K562 (cell line): ENCODE data around the gene DCAF7. TPM values are rescaled to one million over a fixed set of nuclear protein-coding genes. Genes with fewer than 3 reads are reported as not detected.

Source experiments
- ATAC-seq: fragments of 200-7000 bp; cut with Tn5 transposase; 3 replicates; pipeline ENCODE4 v1.9.1; 2020; ENCODE audit warnings: moderate library complexity
- BruUV-seq: library from RNA; stranded (reverse); fragments of 400-500 nt; replicated peaks from 2 replicates; lab custom pipeline; 2021; lab: Mats Ljungman, UMichigan
- CTCF ChIA-PET: fragments of 300-600 bp; formaldehyde crosslinking; extraction: SDS; loops from one replicate; lab custom pipeline; 2021; ENCODE audit warnings: low intra/inter-chr PET ratio; lab: Yijun Ruan, JAX
- POLR2A ChIA-PET: fragments of 300-600, 350-650 bp; sonication (Branson Sonifier 250); formaldehyde crosslinking; extraction: SDS; loops from one replicate; lab custom pipeline; 2021; ENCODE audit warnings: antibody characterized with exemption, inconsistent platforms; lab: Yijun Ruan, JAX
- DNase-seq, 4 experiments: peaks; one replicate each; pipeline versions ENCODE4 v3.0.0 to v3.0.0-alpha.2; 2011 to 2018; ENCODE audit warnings: low spot score in 3 of 4, mixed read lengths in 3 of 4; ENCODE audit errors: extremely low read depth in 1 of 4
- FAIRE-seq: peaks from 2 replicates; lab custom pipeline; 2011; peaks lifted over from hg19 to GRCh38; lab: Jason Lieb, UNC
- H2AFZ ChIP-seq: 2 replicates; pipeline ENCODE4 v1.6.0; 2011; ENCODE audit warnings: low read depth, low read length, control low read depth, inconsistent platforms
- H3K27ac ChIP-seq: fragments of 200-600 bp; 3 replicates; pipeline ENCODE4 v1.8.0; 2011; ENCODE audit warnings: low read depth, mild to moderate bottlenecking, control low read depth, inconsistent platforms, low read length, moderate library complexity, mixed read lengths; ENCODE audit errors: extremely low read depth
- H3K27me3 ChIP-seq, 2 experiments: fragments of 300-600 bp in 1 of 2; 2 replicates in 1 of 2; 3 replicates in 1 of 2; pipeline versions ENCODE4 v1.6.0 to v1.8.0; 2011; ENCODE audit warnings: inconsistent platforms in 2 of 2, low read length in 2 of 2, mild to moderate bottlenecking in 1 of 2, mixed read lengths in 1 of 2, moderate library complexity in 1 of 2; ENCODE audit not compliant: control insufficient read depth in 2 of 2, insufficient read depth in 2 of 2
- H3K36me3 ChIP-seq: fragments of 300-600 bp; 3 replicates; pipeline ENCODE4 v1.8.0; 2011; ENCODE audit warnings: mild to moderate bottlenecking, low read length, inconsistent platforms; ENCODE audit not compliant: control insufficient read depth, insufficient read depth
- H3K4me1 ChIP-seq, 2 experiments: fragments of 200-600 bp in 1 of 2; replicated peaks in 1 of 2; 2 replicates in 1 of 2; 3 replicates in 1 of 2; pipeline versions ENCODE4 v1.5.1 to v1.8.0; 2011; ENCODE audit warnings: inconsistent platforms in 2 of 2, low read length in 2 of 2, mild to moderate bottlenecking in 1 of 2, mixed read lengths in 1 of 2, moderate library complexity in 1 of 2; ENCODE audit not compliant: control insufficient read depth in 2 of 2, insufficient read depth in 2 of 2
- H3K4me2 ChIP-seq: 2 replicates; pipeline ENCODE4 v1.6.1; 2011; ENCODE audit warnings: low read length, control low read depth, inconsistent platforms, mixed read lengths; ENCODE audit not compliant: insufficient read depth
- H3K4me3 ChIP-seq: fragments of 200-600 bp; sonication (generic), shearing (Covaris generic); 2 replicates; pipeline ENCODE4 v1.5.1; 2016; ENCODE audit warnings: control low read depth, inconsistent platforms
- H3K79me2 ChIP-seq: fragments of 200-600 bp; 3 replicates; pipeline ENCODE4 v1.8.0; 2011; ENCODE audit warnings: low read length, inconsistent platforms; ENCODE audit not compliant: control insufficient read depth, insufficient read depth
- H3K9ac ChIP-seq, 2 experiments: 2 replicates each; pipeline versions ENCODE4 v1.6.0 to v1.6.1; 2011; ENCODE audit warnings: low read depth in 2 of 2, low read length in 2 of 2, control low read depth in 1 of 2, inconsistent platforms in 1 of 2, mild to moderate bottlenecking in 1 of 2, mixed read lengths in 1 of 2; ENCODE audit not compliant: insufficient read depth in 1 of 2
- H3K9me1 ChIP-seq: one replicate; pipeline ENCODE4 v1.6.0; 2011; ENCODE audit warnings: inconsistent platforms, mild to moderate bottlenecking, low read length, moderate library complexity; ENCODE audit not compliant: control insufficient read depth, insufficient read depth
- H3K9me3 ChIP-seq: replicated peaks from 2 replicates; pipeline ENCODE4 v1.5.1; 2011; ENCODE audit warnings: low read depth, low read length, inconsistent platforms; ENCODE audit not compliant: control insufficient read depth, insufficient read depth
- H4K20me1 ChIP-seq: replicated peaks from 2 replicates; pipeline ENCODE4 v1.6.1; 2011; ENCODE audit warnings: low read length, inconsistent platforms, mixed read lengths; ENCODE audit not compliant: control insufficient read depth, insufficient read depth
- CBX3 ChIP-seq, 2 experiments: IDR thresholded peaks; 1 replicate in 1 of 2; 2 replicates in 1 of 2; pipeline ENCODE4 v1.6.1; 2012; ENCODE audit warnings: inconsistent platforms in 2 of 2, low read length in 2 of 2, borderline replicate concordance in 1 of 2, control low read depth in 1 of 2
- CC2D1A ChIP-seq: fragments of 450-650 bp; IDR thresholded peaks from 2 replicates; pipeline ENCODE4 v1.6.1; 2017; ENCODE audit warnings: mild to moderate bottlenecking
- ELK1 ChIP-seq: sonication (generic); formaldehyde crosslinking; IDR thresholded peaks from 2 replicates; pipeline ENCODE4 v1.8.1; 2022; ENCODE audit warnings: missing genetic modification reagents
- FOXA3 ChIP-seq, 2 experiments: fragments of 450-650 bp in 1 of 2; sonication (generic) in 1 of 2; formaldehyde crosslinking; IDR thresholded peaks in 1 of 2; conservative IDR thresholded peaks in 1 of 2; 2 replicates each; pipeline versions ENCODE4 v1.4.0 to v1.8.0; 2020 to 2022; ENCODE audit warnings: mild to moderate bottlenecking in 2 of 2, missing genetic modification reagents in 1 of 2
- HES1 ChIP-seq: fragments of 450-650 bp; IDR thresholded peaks from 2 replicates; pipeline ENCODE4 v1.6.1; 2016; ENCODE audit warnings: low read depth, mild to moderate bottlenecking, moderate library complexity
- IFI16 ChIP-seq: fragments of 250-450 bp; sonication (Bioruptor Pico); IDR thresholded peaks from 2 replicates; pipeline ENCODE4 v2.1.2; 2022; ENCODE audit warnings: mild to moderate bottlenecking, inconsistent platforms
- ZKSCAN3 ChIP-seq: fragments of 250-450 bp; sonication (Bioruptor Pico); IDR thresholded peaks from 2 replicates; pipeline ENCODE4 v1.4.0; 2020
- WGBS: fragments of 100-300 bp; shearing (Covaris generic); methylation state at CpG from one replicate; pipeline ENCODE4 v1.1.6; 2016; ENCODE audit warnings: low coverage, mixed read lengths; ENCODE audit not compliant: insufficient coverage; ENCODE audit errors: missing lambda C conversion rate; 5-methylcytosine and 5-hydroxymethylcytosine counted together
- in situ Hi-C: fragments of 300-500 bp; cut with MboI; formaldehyde crosslinking; loops from 4 replicates; pipeline ENCODE4 v1.15.0; 2018; ENCODE audit warnings: inconsistent platforms, mixed read lengths
- intact Hi-C: fragments of 100-400 bp; cut with micrococcal nuclease; formaldehyde crosslinking; loops from 2 replicates; pipeline ENCODE4 v1.14.2; 2022
- polyA plus RNA-seq, 8 experiments: library from polyadenylated mRNA; depleted of rRNA in 4 of 8; stranded (reverse) in 5 of 8; unstranded in 3 of 8; fragments of >200 nt; fragmentation: Nextera tagmentation in 2 of 8; fragmentation: Illumina TruSeq in 1 of 8; extraction: Ambion mirVana in 2 of 8; extraction: Trizol in 1 of 8; gene quantifications; 2 replicates each; pipeline versions ENCODE4 v1.2.1 to v1.2.3, GENCODE V29; 2011 to 2014; ENCODE audit warnings: inconsistent platforms in 1 of 8, missing spikeins in 1 of 8
- total RNA-seq, 7 experiments: library from RNA; depleted of rRNA in 6 of 7; stranded (reverse); fragments of >200 nt in 6 of 7; fragmentation: Illumina TruSeq in 2 of 7; extraction: Trizol in 2 of 7; gene quantifications; 2 replicates each; pipeline versions ENCODE4 v1.2.1 to v1.2.3, GENCODE V29; 2011 to 2021; ENCODE audit warnings: low replicate concordance in 1 of 7

The DCAF7 gene
- total and polyA plus RNA-seq, 9 of the 15 experiments (the other 6 are each of a cell fraction or from before 2014, with no cell fraction given): 30.8 to 123 (median 40.2) TPM

- no peak overlapping the region for H2AFZ ChIP-seq
- no peak for ATAC-seq
- no peak for FAIRE-seq
- peaks cover 28 to 56% of the 10 kb centered on the region in 2 experiments; a peak in 4 of 5 replicates for H3K27me3 ChIP-seq
- H3K4me2 ChIP-seq: no peak overlapping the region
- no peak for DNase-seq
- TF ChIP-seq CBX3 (IDR thresholded peaks at IDR 0.05; ENCODE audit: borderline replicate concordance in 1 of 2, low read length in 2 of 2) (no peak), HES1 (no peak), IFI16 (CRISPR knock-in tag) (no peak), FOXA3 (CRISPR knock-in tag; conservative IDR thresholded peaks at IDR 0.05 in 1 of 2, IDR thresholded peaks at IDR 0.05 in 1 of 2) (no peak), ZKSCAN3 (CRISPR knock-in tag) (no peak), ELK1 (CRISPR knock-in tag) (no peak), CC2D1A (no peak)
- TF ChIP-seq, all 486 proteins: peak for 0
- Histone ChIP-seq H3K4me3 (no peak overlapping the region), H3K4me1 (peaks cover 0 to 39% of the 10 kb centered on the region in 2 experiments; a peak in 3 of 5 replicates), H4K20me1 (peaks cover 5% of the 10 kb centered on the region; the same call in 1 of the 2 replicates), H3K9ac (peak overlapping the region in 1 of 2 experiments; percentile 17; a peak in 1 of 4 replicates), H3K9me1 (peaks cover 3% of the 10 kb centered on the region), H3K79me2 (no peaks in the 10 kb centered on the region), H3K27ac (no peak overlapping the region), H3K36me3 (no peaks in the 10 kb centered on the region), H3K9me3 (no peaks in the 10 kb centered on the region)
- in situ Hi-C loops (no loop called here), intact Hi-C loops (no loop called here)
- BruUV-seq: no TSS peak
- ChIA-PET CTCF (no interaction called here), POLR2A (interaction anchor here (1.0 kb wide), 2 partner anchors 8 to 10 kb away, joined by 3 to 4 read pairs; no protein-coding TSS in a partner anchor)
- WGBS: 15% methylated on average over 14 of the region's 17 CpGs
These were observed 16.2 kb upstream of the DCAF7 start for GRCh38 chr17:63534078-63534570.
